B cell (primary cell): ENCODE measurements around the gene CACTIN. TPM values are rescaled to one million over a fixed set of nuclear protein-coding genes. Genes with fewer than 3 reads are reported as not detected.
A peak's percentile ranks its signal among the peaks of the same experiment; 100 is the strongest.

Experiments used
- ATAC-seq: fragments of 200-7000 bp; cut with Tn5 transposase; one replicate; pipeline ENCODE4 v1.10.0; 2021; ENCODE audit warnings: low read depth, mild to moderate bottlenecking, moderate number of reproducible peaks, moderate library complexity
- CTCF ChIA-PET: fragments of 350-600 bp; sonication (Branson Sonifier 250); formaldehyde crosslinking; loops from one replicate; lab custom pipeline; 2021; ENCODE audit warnings: antibody characterized with exemption, inconsistent platforms; lab: Charles Lee
- POLR2A ChIA-PET: fragments of 350-600 bp; sonication (Branson Sonifier 250); formaldehyde crosslinking; loops from one replicate; lab custom pipeline; 2021; ENCODE audit warnings: antibody characterized with exemption; lab: Charles Lee
- DNase-seq: peaks from one replicate; pipeline ENCODE4 v3.0.0; 2013
- H2AFZ ChIP-seq: 2 replicates; pipeline ENCODE4 v1.6.1; 2012; ENCODE audit warnings: mild to moderate bottlenecking, low read depth, low read length; ENCODE audit not compliant: insufficient read depth, poor library complexity, severe bottlenecking
- H3K27ac ChIP-seq, 2 donors: 1 replicate in 1 of 2; 2 replicates in 1 of 2; pipeline ENCODE4 v1.5.1; 2012 to 2013; ENCODE audit warnings: low read length in 2 of 2, mild to moderate bottlenecking in 2 of 2, moderate library complexity in 1 of 2
- H3K27me3 ChIP-seq, 4 experiments: fragments of 200-600 bp in 1 of 4; sonication (generic) in 1 of 4; replicated peaks in 1 of 4; 1 replicate in 2 of 4; 2 replicates in 2 of 4; pipeline versions ENCODE4 v1.6.1 to v1.7.0; 2013 to 2016; ENCODE audit warnings: low read length in 3 of 4, mild to moderate bottlenecking in 2 of 4, mixed read lengths in 1 of 4, moderate library complexity in 1 of 4; ENCODE audit not compliant: insufficient read depth in 4 of 4, control insufficient read depth in 3 of 4; ENCODE audit errors: control extremely low read depth in 1 of 4
- H3K36me3 ChIP-seq, 2 experiments: replicated peaks in 1 of 2; 1 replicate in 1 of 2; 2 replicates in 1 of 2; pipeline versions ENCODE4 v1.6.1 to v1.7.1; 2013; ENCODE audit warnings: low read length in 1 of 2; ENCODE audit not compliant: insufficient read depth in 2 of 2, control insufficient read depth in 1 of 2; ENCODE audit errors: control extremely low read depth in 1 of 2, extremely low read depth in 1 of 2
- H3K4me1 ChIP-seq, 2 donors: fragments of 200-600 bp in 1 of 2; sonication (generic) in 1 of 2; 1 replicate in 1 of 2; 2 replicates in 1 of 2; pipeline versions ENCODE4 v1.5.1 to v1.6.1; 2013 to 2017; ENCODE audit warnings: low read length in 2 of 2; ENCODE audit not compliant: control insufficient read depth in 2 of 2, insufficient read depth in 2 of 2
- H3K4me2 ChIP-seq: replicated peaks from 2 replicates; pipeline ENCODE3; 2012; ENCODE audit warnings: mild to moderate bottlenecking, low read depth, low read length; ENCODE audit not compliant: poor library complexity, severe bottlenecking
- H3K4me3 ChIP-seq, 5 experiments: fragments of 200-600 bp in 1 of 5; sonication (generic) in 1 of 5; 1 replicate in 3 of 5; 2 replicates in 2 of 5; pipeline versions ENCODE4 v1.5.1 to v1.7.0; 2011 to 2016; ENCODE audit warnings: low read length in 4 of 5, mild to moderate bottlenecking in 4 of 5, low read depth in 2 of 5, control low read depth in 1 of 5, moderate library complexity in 1 of 5; ENCODE audit not compliant: insufficient read depth in 1 of 5; ENCODE audit errors: control extremely low read depth in 1 of 5, extremely low read depth in 1 of 5
- H3K79me2 ChIP-seq: fragments of 200-600 bp; sonication (generic); one replicate; pipeline ENCODE4 v1.6.0; 2016; ENCODE audit warnings: low read length; ENCODE audit not compliant: control insufficient read depth, insufficient read depth
- H3K9ac ChIP-seq: fragments of 200-600 bp; sonication (generic); 2 replicates; pipeline ENCODE4 v1.6.1; 2017; ENCODE audit warnings: mild to moderate bottlenecking, low read length, moderate library complexity
- H3K9me3 ChIP-seq, 3 donors: one replicate each; pipeline versions ENCODE4 v1.6.1 to v1.7.1; 2013; ENCODE audit warnings: low read length in 2 of 3; ENCODE audit not compliant: control insufficient read depth in 2 of 3, insufficient read depth in 1 of 3; ENCODE audit errors: control extremely low read depth in 1 of 3
- H4K20me1 ChIP-seq: 2 replicates; pipeline ENCODE4 v1.6.0; 2012; ENCODE audit warnings: mild to moderate bottlenecking, low read length; ENCODE audit not compliant: insufficient read depth, control insufficient read depth, poor library complexity, severe bottlenecking
- H3K27ac Mint-ChIP-seq: one replicate; pipeline ENCODE4 v1.8.0; 2021; ENCODE audit warnings: mixed read lengths
- H3K27me3 Mint-ChIP-seq: one replicate; pipeline ENCODE4 v1.8.0; 2021; ENCODE audit warnings: mixed read lengths
- H3K4me1 Mint-ChIP-seq: one replicate; pipeline ENCODE4 v1.8.0; 2021; ENCODE audit warnings: mixed read lengths
- H3K4me3 Mint-ChIP-seq: one replicate; pipeline ENCODE4 v1.8.0; 2021; ENCODE audit warnings: mixed read lengths
- H3K9me3 Mint-ChIP-seq: one replicate; pipeline ENCODE4 v1.8.0; 2022; ENCODE audit warnings: mixed read lengths; ENCODE audit not compliant: insufficient read depth
- CTCF ChIP-seq: fragments of 200-600 bp; IDR thresholded peaks from one replicate; pipeline ENCODE4 v1.8.0; 2022; ENCODE audit warnings: antibody characterized with exemption, mild to moderate bottlenecking
- EZH2 ChIP-seq: IDR thresholded peaks from 2 replicates; pipeline ENCODE4 v1.6.1; 2012; ENCODE audit warnings: borderline replicate concordance, low read depth, mild to moderate bottlenecking, moderate library complexity, low read length; ENCODE audit not compliant: insufficient read depth, poor library complexity, severe bottlenecking
- WGBS: methylation state at CpG from one replicate; pipeline ENCODE4 v1.1.5; 2013; ENCODE audit warnings: missing lambda C conversion rate; ENCODE audit not compliant: insufficient coverage; 5-methylcytosine and 5-hydroxymethylcytosine counted together
- intact Hi-C: fragments of 100-400 bp; cut with micrococcal nuclease; formaldehyde crosslinking; loops from one replicate; pipeline ENCODE4 v1.10.0; 2022
- polyA plus RNA-seq: library from polyadenylated mRNA; depleted of rRNA; stranded (reverse); fragments of >200 nt; gene quantifications from 2 replicates; pipeline ENCODE4 v1.2.3, GENCODE V29; 2012
- total RNA-seq, 2 donors: library from RNA; stranded (reverse); fragments of 120-200 nt in 1 of 2; gene quantifications; 1 replicate in 1 of 2; 2 replicates in 1 of 2; pipeline versions ENCODE4 v1.2.3 to v1.2.4, GENCODE V29; 2013 to 2022

Gene CACTIN
- total and polyA plus RNA-seq, 2 donors (not counting 1 experiment from before 2014, with no cell fraction given), result 40.6 to 41.8 TPM

GRCh38 chr19:3664879-3665642, 38.5 kb upstream of the CACTIN start:
- peaks cover 36% of the 10 kb centered on the region for H3K4me1 Mint-ChIP-seq
- peak overlapping the region; percentile 74 for H3K4me3 Mint-ChIP-seq

More at GRCh38 chr19:3664879-3665642, 38.5 kb upstream of the CACTIN start:
- TF ChIP-seq CTCF (no peak), EZH2 (no peak)
- peak overlapping the region in 4 of 5 experiments; percentile 12 to 50 (median 32) for H3K4me3 ChIP-seq
- peak overlapping the region in 1 of 2 donors; percentile 55 for H3K27ac ChIP-seq
- ATAC-seq, result peak; percentile 56
- H3K4me2 ChIP-seq, result peak overlapping the region; percentile 75
- H3K9ac ChIP-seq, result peak overlapping the region; percentile 58
- Mint-ChIP-seq H3K9me3 (no peaks in the 10 kb centered on the region), H3K27ac (peak overlapping the region; percentile 65), H3K27me3 (no peaks in the 10 kb centered on the region)
- H3K36me3 ChIP-seq, result peaks cover 0 to 12% of the 10 kb centered on the region in 2 experiments
- peaks cover 39% of the 10 kb centered on the region for H3K79me2 ChIP-seq
- 86% methylated on average over 14 of the region's 19 CpGs for WGBS
- H3K4me1 ChIP-seq, result peaks cover 17 to 22% of the 10 kb centered on the region in 2 donors
- ChIA-PET POLR2A (no interaction called here), CTCF (interaction anchor here (0.5 to 5.1 kb wide), 11 partner anchors 19 to 157 kb away, joined by 3 to 110 read pairs (median 5); partner anchors contain the start of genes CACTIN, PIP5K1C and TJP3)
- H3K9me3 ChIP-seq, result peaks cover 0 to 10% (median 3%) of the 10 kb centered on the region in 3 donors
- peak; percentile 40 for DNase-seq
- H3K27me3 ChIP-seq, result no peaks in the 10 kb centered on the region
- peaks cover 37% of the 10 kb centered on the region for H4K20me1 ChIP-seq
- peak overlapping the region; percentile 55 for H2AFZ ChIP-seq
- intact Hi-C loops, result loop anchor here (1.0 to 5.0 kb wide), 2 partner anchors 41 to 157 kb away; no protein-coding TSS in a partner anchor
